Measurements from ENCODE around the gene CERS2. TPM values are rescaled to one million over a fixed set of nuclear protein-coding genes. Genes with fewer than 3 reads are reported as not detected.

Gene CERS2
- total and polyA plus RNA-seq, 2 of the 13 experiments (the other 11 are each of a cell fraction or from before 2014, with no cell fraction given), result 269 to 298 TPM

DNA sequence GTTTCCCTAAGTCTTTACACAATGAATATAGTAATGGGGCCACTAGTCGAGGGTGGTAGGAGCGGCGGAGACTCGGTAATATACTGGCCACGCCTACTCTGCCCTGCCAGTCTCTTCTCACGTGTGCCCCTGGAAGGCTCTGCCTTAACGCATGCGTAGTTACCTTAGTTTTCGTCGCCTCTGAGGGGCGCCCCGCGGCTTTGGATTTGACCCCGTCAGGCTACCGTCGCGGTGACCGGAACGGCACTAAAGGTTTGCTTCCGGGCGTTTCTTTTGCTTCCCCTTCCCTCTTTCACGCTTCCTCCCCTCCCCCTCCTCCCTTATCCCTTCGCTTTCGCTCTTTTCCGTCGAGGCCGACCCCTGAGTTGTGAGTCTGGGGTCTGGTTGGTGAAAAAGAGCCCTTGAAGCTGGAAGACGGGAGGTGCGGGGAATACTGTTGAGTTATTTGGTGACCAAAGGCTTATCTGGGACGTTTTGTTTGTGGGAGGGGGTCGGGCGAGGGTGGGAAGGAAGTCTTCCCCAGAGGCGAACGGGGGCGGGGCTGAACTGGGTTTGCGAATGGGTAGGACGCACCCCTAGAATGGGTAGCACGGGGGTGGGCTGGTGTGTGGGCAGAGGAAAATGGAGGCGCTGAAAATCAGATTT, 48.4 kb downstream of the CERS2 start, which contains the start of gene SETDB1 (continued):
- TF ChIP-seq, protein P1, sequence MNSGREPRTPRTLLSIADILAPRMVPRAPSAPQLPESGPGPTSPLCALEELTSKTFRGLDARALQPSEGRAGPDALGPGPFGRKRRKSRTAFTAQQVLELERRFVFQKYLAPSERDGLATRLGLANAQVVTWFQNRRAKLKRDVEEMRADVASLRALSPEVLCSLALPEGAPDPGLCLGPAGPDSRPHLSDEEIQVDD (CRISPR knock-in tag; IDR thresholded peaks at IDR 0.05; ENCODE audit: borderline replicate concordance), result no peak
- TF ChIP-seq ZNF430 (CRISPR knock-in tag; IDR thresholded peaks at IDR 0.05) (no peak), ZNF484 (CRISPR knock-in tag; IDR thresholded peaks at IDR 0.05; ENCODE audit: borderline replicate concordance, low read depth) (no peak), ZNF124 (CRISPR knock-in tag; IDR thresholded peaks at IDR 0.05) (no peak), KAT2B (IDR thresholded peaks at IDR 0.05; ENCODE audit: borderline replicate concordance, low read depth, low read length) (no peak), TBX2 (CRISPR knock-in tag; IDR thresholded peaks at IDR 0.05; ENCODE audit: borderline replicate concordance) (peak; percentile 77), ZNF570 (CRISPR knock-in tag; IDR thresholded peaks at IDR 0.05; ENCODE audit: borderline replicate concordance) (no peak), NPAS2 (CRISPR knock-in tag; IDR thresholded peaks at IDR 0.05; ENCODE audit: borderline replicate concordance) (no peak), ZNF331 (CRISPR knock-in tag; IDR thresholded peaks at IDR 0.05) (peak; percentile 34; the same call in 1 of the 2 replicates), ZNF44 (CRISPR knock-in tag; IDR thresholded peaks at IDR 0.05) (no peak)
- TF ChIP-seq, protein P2, sequence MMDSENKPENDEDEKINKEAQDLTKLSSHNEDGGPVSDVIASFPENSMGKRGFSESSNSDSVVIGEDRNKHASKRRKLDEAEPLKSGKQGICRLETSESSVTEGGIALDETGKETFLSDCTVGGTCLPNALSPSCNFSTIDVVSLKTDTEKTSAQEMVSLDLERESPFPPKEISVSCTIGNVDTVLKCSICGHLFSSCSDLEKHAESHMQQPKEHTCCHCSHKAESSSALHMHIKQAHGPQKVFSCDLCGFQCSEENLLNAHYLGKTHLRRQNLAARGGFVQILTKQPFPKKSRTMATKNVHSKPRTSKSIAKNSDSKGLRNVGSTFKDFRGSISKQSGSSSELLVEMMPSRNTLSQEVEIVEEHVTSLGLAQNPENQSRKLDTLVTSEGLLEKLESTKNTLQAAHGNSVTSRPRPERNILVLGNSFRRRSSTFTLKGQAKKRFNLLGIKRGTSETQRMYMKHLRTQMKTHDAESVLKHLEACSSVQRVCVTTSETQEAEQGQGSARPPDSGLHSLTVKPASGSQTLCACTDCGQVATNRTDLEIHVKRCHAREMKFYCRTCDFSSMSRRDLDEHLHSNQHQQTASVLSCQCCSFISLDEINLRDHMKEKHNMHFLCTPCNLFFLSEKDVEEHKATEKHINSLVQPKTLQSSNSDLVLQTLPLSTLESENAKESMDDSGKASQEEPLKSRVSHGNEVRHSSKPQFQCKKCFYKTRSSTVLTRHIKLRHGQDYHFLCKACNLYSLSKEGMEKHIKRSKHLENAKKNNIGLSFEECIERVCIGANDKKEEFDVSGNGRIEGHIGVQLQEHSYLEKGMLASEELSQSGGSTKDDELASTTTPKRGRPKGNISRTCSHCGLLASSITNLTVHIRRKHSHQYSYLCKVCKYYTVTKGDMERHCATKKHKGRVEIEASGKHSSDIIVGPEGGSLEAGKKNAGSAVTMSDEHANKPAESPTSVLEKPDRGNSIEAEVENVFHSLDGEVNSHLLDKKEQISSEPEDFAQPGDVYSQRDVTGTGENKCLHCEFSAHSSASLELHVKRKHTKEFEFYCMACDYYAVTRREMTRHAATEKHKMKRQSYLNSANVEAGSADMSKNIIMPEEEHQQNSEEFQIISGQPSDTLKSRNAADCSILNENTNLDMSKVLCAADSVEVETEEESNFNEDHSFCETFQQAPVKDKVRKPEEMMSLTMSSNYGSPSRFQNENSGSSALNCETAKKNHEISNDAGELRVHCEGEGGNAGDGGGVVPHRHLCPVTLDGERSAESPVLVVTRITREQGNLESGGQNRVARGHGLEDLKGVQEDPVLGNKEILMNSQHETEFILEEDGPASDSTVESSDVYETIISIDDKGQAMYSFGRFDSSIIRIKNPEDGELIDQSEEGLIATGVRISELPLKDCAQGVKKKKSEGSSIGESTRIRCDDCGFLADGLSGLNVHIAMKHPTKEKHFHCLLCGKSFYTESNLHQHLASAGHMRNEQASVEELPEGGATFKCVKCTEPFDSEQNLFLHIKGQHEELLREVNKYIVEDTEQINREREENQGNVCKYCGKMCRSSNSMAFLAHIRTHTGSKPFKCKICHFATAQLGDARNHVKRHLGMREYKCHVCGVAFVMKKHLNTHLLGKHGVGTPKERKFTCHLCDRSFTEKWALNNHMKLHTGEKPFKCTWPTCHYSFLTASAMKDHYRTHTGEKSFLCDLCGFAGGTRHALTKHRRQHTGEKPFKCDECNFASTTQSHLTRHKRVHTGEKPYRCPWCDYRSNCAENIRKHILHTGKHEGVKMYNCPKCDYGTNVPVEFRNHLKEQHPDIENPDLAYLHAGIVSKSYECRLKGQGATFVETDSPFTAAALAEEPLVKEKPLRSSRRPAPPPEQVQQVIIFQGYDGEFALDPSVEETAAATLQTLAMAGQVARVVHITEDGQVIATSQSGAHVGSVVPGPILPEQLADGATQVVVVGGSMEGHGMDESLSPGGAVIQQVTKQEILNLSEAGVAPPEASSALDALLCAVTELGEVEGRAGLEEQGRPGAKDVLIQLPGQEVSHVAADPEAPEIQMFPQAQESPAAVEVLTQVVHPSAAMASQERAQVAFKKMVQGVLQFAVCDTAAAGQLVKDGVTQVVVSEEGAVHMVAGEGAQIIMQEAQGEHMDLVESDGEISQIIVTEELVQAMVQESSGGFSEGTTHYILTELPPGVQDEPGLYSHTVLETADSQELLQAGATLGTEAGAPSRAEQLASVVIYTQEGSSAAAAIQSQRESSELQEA (CRISPR knock-in tag; IDR thresholded peaks at IDR 0.05; ENCODE audit: not compliant biosample characterization), result no peak
- TF ChIP-seq, protein P3, sequence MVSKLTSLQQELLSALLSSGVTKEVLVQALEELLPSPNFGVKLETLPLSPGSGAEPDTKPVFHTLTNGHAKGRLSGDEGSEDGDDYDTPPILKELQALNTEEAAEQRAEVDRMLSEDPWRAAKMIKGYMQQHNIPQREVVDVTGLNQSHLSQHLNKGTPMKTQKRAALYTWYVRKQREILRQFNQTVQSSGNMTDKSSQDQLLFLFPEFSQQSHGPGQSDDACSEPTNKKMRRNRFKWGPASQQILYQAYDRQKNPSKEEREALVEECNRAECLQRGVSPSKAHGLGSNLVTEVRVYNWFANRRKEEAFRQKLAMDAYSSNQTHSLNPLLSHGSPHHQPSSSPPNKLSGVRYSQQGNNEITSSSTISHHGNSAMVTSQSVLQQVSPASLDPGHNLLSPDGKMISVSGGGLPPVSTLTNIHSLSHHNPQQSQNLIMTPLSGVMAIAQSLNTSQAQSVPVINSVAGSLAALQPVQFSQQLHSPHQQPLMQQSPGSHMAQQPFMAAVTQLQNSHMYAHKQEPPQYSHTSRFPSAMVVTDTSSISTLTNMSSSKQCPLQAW (CRISPR knock-in tag; IDR thresholded peaks at IDR 0.05), result peak; percentile 86
- TF ChIP-seq, protein P4, sequence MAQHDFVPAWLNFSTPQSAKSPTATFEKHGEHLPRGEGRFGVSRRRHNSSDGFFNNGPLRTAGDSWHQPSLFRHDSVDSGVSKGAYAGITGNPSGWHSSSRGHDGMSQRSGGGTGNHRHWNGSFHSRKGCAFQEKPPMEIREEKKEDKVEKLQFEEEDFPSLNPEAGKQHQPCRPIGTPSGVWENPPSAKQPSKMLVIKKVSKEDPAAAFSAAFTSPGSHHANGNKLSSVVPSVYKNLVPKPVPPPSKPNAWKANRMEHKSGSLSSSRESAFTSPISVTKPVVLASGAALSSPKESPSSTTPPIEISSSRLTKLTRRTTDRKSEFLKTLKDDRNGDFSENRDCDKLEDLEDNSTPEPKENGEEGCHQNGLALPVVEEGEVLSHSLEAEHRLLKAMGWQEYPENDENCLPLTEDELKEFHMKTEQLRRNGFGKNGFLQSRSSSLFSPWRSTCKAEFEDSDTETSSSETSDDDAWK (CRISPR knock-in tag; IDR thresholded peaks at IDR 0.05), result no peak
